Measurements from ENCODE around the gene PEMT.

The PEMT gene

DNA sequence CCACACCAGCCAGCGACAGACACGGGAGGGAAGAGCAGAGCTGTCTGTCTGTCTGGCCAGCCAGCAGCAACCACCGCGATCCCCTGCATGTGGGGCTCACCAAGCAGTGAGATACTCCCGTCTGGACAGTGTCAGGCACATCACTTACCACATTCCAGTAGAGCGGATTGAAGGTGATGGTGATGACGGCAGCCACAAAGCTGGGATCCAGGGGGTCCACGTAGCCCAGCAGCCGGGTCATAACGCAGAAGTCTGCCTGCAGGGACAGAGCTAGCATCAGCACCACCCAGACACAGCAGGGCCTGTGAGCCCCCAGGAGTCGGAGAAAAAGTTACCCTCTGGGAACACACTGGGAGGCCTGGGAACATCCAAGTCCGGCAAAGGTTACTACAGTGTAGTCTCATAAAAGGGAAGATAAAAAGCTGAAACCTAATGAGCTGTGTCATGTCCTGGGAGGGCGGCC, 14.7 kb downstream of the PEMT start:
- Histone ChIP-seq H3K36me3 (ENCODE audit: insufficient read depth, insufficient read length, low read length) (peaks cover 17% of the 10 kb centered on the region), H3K4me3 (ENCODE audit: insufficient read length, low read depth) (no peak overlapping the region), H3K4me1 (ENCODE audit: insufficient read depth, insufficient read length) (peaks cover 15% of the 10 kb centered on the region), H3K9me3 (ENCODE audit: insufficient read depth, low read length) (no peaks in the 10 kb centered on the region), H3K9ac (ENCODE audit: insufficient read length, low read depth) (no peak overlapping the region), H3K27me3 (ENCODE audit: insufficient read depth, insufficient read length) (no peaks in the 10 kb centered on the region)
- TF ChIP-seq YY1 (IDR thresholded peaks at IDR 0.05; ENCODE audit: insufficient read depth, insufficient read length) (no peak), SUZ12 (IDR thresholded peaks at IDR 0.05; ENCODE audit: extremely low read depth, insufficient read depth, insufficient read length) (no peak), ZNF274 (IDR thresholded peaks at IDR 0.05; ENCODE audit: low read depth, low read length) (no peak)
- DNase-seq (ENCODE audit: low read depth, low spot score): no peak

DNA sequence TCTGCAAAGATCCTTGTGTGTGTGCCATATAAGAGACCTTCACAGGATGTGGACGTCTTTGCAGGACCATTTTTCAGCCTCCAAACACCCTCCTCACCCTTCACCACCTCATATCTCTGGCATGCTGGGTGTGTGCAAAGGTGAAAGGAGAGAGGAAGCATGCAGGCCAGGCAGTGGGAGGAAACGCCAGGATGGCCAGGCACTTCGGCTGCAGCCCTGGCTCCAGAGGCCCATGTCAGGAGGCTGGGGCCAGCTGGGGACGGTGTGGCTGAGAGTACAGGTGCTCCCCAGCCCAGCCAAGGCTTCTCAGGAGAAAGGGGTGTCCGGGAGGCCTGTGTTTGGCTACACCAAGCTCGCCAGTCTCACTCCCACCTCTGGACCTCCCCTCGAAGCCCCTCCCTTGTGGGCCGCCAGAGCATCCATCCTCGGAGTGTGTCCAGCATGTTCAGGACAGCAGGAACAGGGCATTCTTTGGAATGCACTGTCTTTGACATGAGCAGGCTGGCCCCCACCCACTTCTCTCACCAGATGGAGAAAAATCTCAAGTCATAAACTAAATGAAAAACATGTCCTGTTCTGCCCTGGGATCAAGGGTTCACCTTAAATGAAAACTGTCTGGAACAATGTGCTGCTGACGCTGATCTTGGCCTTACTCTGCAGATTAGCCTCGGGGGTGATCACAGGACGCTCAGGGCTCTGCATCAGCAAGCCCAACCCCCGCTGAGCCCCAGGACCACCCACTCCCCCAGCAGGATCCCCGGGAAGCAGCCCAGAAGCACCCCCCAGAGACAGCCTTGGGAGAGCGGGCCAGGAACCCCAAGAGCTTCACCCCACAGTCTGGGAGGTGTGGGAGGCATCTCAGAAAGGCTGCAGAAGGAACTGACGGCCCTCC, 15.9 kb downstream of the PEMT start:
- TF ChIP-seq YY1 (IDR thresholded peaks at IDR 0.05; ENCODE audit: insufficient read depth, insufficient read length) (no peak), SUZ12 (IDR thresholded peaks at IDR 0.05; ENCODE audit: extremely low read depth, insufficient read depth, insufficient read length) (no peak), ZNF274 (IDR thresholded peaks at IDR 0.05; ENCODE audit: low read depth, low read length) (no peak)
- H3K36me3 ChIP-seq (ENCODE audit: insufficient read depth, insufficient read length, low read length): peaks cover 17% of the 10 kb centered on the region
- H3K9ac ChIP-seq (ENCODE audit: insufficient read length, low read depth): no peak overlapping the region
- H3K4me1 ChIP-seq (ENCODE audit: insufficient read depth, insufficient read length): peaks cover 7% of the 10 kb centered on the region
- DNase-seq (ENCODE audit: low read depth, low spot score): no peak
- H3K27me3 ChIP-seq (ENCODE audit: insufficient read depth, insufficient read length): no peaks in the 10 kb centered on the region
- H3K4me3 ChIP-seq (ENCODE audit: insufficient read length, low read depth): no peak overlapping the region
- H3K9me3 ChIP-seq (ENCODE audit: insufficient read depth, low read length): no peaks in the 10 kb centered on the region

DNA sequence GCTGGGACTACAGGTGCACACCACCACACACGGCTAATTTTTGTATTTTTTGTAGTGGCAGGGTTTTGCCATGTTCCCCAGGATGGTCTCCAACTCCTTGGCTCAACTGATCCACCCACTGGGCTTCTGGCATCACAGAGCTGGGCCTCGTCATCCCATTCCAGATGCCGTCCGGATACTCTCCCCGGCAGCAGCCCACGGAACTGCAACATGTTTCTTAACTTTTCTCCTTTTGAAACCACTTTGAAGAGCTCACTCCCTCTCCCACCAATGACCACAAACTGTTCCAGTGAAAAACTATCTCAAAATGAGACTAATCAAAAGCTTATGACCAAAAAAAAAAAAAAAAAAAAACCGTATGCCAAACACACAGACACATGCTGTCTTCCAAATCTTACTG, 17.6 kb downstream of the PEMT start:
- no peaks in the 10 kb centered on the region for H3K9me3 ChIP-seq (ENCODE audit: insufficient read depth, low read length)
- peaks cover 17% of the 10 kb centered on the region for H3K36me3 ChIP-seq (ENCODE audit: insufficient read depth, insufficient read length, low read length)
- H3K27me3 ChIP-seq (ENCODE audit: insufficient read depth, insufficient read length): no peaks in the 10 kb centered on the region
- peaks cover 4% of the 10 kb centered on the region for H3K4me1 ChIP-seq (ENCODE audit: insufficient read depth, insufficient read length)
- TF ChIP-seq SUZ12 (IDR thresholded peaks at IDR 0.05; ENCODE audit: extremely low read depth, insufficient read depth, insufficient read length): no peak
- no peak for TF ChIP-seq YY1 (IDR thresholded peaks at IDR 0.05; ENCODE audit: insufficient read depth, insufficient read length)
- TF ChIP-seq ZNF274 (IDR thresholded peaks at IDR 0.05; ENCODE audit: low read depth, low read length): no peak
- H3K9ac ChIP-seq (ENCODE audit: insufficient read length, low read depth): no peak overlapping the region
- H3K4me3 ChIP-seq (ENCODE audit: insufficient read length, low read depth): no peak overlapping the region
- DNase-seq (ENCODE audit: low read depth, low spot score): no peak

DNA sequence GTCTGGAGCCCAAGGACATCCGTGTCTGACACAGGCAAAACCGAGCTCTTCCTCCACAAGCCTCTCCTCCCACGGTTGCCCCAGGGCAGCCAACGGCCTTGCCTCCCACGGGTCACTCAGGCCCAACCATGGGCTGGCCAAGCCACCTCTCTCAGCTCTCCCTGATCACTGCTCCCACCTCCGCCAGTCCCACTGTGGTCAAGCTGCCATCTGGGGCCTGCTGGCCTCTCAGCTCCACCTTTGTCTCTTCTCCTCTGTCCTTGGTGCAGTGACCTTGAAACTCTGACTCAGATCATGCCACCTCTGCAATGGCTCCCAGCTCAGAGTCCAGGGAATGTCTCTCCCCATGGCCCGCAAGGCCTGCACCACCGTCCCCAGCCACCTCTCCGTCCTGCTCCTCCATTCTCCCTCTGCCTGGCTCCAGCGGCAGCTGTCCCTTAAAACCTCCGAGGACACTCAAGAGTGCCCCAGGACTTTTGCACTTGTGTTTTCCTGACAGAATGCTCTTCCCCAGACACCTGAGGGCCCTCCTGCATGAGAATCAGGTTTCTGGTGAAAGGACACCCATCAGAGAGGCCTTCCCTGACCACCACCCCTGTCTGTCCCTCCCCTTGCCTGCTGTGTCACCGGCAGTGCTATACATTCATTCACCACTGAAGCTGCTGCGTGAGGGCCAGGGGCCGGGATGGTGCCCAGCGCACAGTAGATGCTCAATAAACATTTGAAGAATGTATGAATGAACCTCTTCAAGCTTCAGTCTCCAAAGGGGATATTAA, 19.3 kb downstream of the PEMT start:
- peaks cover 17% of the 10 kb centered on the region for H3K36me3 ChIP-seq (ENCODE audit: insufficient read depth, insufficient read length, low read length)
- H3K4me3 ChIP-seq (ENCODE audit: insufficient read length, low read depth): no peak overlapping the region
- no peaks in the 10 kb centered on the region for H3K27me3 ChIP-seq (ENCODE audit: insufficient read depth, insufficient read length)
- H3K9ac ChIP-seq (ENCODE audit: insufficient read length, low read depth): no peak overlapping the region
- peaks cover 16% of the 10 kb centered on the region for H3K4me1 ChIP-seq (ENCODE audit: insufficient read depth, insufficient read length)
- no peak for TF ChIP-seq YY1 (IDR thresholded peaks at IDR 0.05; ENCODE audit: insufficient read depth, insufficient read length)
- no peak for TF ChIP-seq SUZ12 (IDR thresholded peaks at IDR 0.05; ENCODE audit: extremely low read depth, insufficient read depth, insufficient read length)
- no peak for TF ChIP-seq ZNF274 (IDR thresholded peaks at IDR 0.05; ENCODE audit: low read depth, low read length)
- no peak for DNase-seq (ENCODE audit: low read depth, low spot score)
- no peaks in the 10 kb centered on the region for H3K9me3 ChIP-seq (ENCODE audit: insufficient read depth, low read length)

DNA sequence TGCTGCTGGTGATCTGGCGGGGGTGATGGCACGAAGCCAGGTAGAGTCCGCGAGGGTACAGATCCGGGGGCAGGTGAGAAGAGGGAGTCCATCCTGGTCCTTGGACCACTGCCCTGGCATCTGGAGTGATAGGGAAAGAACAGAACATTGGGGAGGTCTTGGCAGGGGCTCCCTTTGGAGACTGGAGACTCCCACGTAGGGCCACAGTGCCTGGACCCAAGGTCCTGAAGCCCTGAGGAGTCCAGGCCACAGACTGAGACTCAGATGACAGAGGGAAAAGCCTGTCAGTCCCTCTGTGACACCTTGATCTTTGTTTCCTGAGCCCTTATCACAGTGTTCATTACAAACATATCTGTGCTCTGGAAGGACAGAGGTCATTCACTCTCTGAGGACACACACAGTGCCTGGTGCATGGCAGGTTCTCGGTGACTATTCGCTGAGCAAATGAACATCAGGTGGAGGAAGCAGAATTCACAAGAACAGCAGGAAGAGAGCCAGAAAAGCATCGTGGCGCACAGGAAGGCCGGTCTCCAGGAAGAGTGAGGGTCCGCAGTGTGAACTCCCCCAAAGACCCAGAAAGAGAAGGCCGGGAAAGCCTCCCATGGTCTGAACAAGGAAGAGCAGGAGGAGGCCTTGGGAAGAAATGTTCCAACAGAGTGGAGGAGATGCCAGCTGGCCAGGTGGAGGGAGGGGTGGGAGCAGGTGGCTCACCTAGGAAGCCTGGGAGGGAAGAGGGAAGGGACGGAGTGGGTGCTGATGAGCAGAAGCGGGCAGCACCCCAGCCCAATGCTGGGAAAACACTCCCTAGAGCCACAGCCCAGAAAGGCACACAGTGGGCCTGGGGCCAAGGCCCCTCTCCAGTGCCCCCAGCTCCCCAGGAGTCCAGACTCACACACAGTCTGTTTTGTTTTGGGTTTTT, 20.5 kb downstream of the PEMT start:
- TF ChIP-seq YY1 (IDR thresholded peaks at IDR 0.05; ENCODE audit: insufficient read depth, insufficient read length) (no peak), ZNF274 (IDR thresholded peaks at IDR 0.05; ENCODE audit: low read depth, low read length) (no peak), SUZ12 (IDR thresholded peaks at IDR 0.05; ENCODE audit: extremely low read depth, insufficient read depth, insufficient read length) (no peak)
- no peak overlapping the region for H3K4me3 ChIP-seq (ENCODE audit: insufficient read length, low read depth)
- H3K9me3 ChIP-seq (ENCODE audit: insufficient read depth, low read length): no peaks in the 10 kb centered on the region
- peaks cover 19% of the 10 kb centered on the region for H3K4me1 ChIP-seq (ENCODE audit: insufficient read depth, insufficient read length)
- H3K9ac ChIP-seq (ENCODE audit: insufficient read length, low read depth): no peak overlapping the region
- DNase-seq (ENCODE audit: low read depth, low spot score): no peak
- no peaks in the 10 kb centered on the region for H3K27me3 ChIP-seq (ENCODE audit: insufficient read depth, insufficient read length)
- H3K36me3 ChIP-seq (ENCODE audit: insufficient read depth, insufficient read length, low read length): peaks cover 9% of the 10 kb centered on the region

DNA sequence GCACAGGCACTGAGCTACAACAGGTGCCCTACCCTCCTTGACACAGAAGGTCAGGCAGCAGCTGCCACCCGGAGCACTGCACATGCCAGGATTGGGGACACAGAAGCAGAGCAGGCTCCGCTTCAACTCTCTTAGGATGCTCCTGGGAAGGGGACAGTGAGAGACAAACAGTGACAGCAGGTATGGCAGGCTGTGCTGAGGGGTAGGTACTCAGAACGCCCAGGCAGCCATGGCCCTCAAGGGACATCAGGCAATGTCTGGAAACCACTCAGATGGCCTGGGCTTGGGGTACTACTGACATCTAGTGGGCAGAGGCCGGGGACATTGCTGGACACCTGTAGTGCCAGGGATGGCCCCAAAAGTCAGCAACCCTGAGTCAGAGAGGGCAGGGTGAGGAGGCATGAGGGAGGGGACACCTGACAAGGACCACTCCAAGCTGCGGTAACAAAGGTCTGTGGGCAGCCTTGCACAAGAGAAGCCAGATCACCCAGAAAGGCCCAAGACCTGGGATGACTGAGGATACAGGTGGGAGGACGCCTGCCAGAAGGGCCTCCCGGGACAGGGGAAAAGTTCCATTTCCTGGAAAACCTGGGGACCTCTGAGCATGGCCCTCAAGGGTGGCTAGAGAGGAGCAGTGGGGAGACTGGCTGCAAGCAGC, 21.2 kb downstream of the PEMT start:
- DNase-seq (ENCODE audit: low read depth, low spot score): no peak
- Histone ChIP-seq H3K27me3 (ENCODE audit: insufficient read depth, insufficient read length) (no peaks in the 10 kb centered on the region), H3K4me3 (ENCODE audit: insufficient read length, low read depth) (no peak overlapping the region), H3K4me1 (ENCODE audit: insufficient read depth, insufficient read length) (peaks cover 19% of the 10 kb centered on the region), H3K36me3 (ENCODE audit: insufficient read depth, insufficient read length, low read length) (peaks cover 8% of the 10 kb centered on the region), H3K9me3 (ENCODE audit: insufficient read depth, low read length) (no peaks in the 10 kb centered on the region), H3K9ac (ENCODE audit: insufficient read length, low read depth) (no peak overlapping the region)
- TF ChIP-seq ZNF274 (IDR thresholded peaks at IDR 0.05; ENCODE audit: low read depth, low read length) (no peak), SUZ12 (IDR thresholded peaks at IDR 0.05; ENCODE audit: extremely low read depth, insufficient read depth, insufficient read length) (no peak), YY1 (IDR thresholded peaks at IDR 0.05; ENCODE audit: insufficient read depth, insufficient read length) (no peak)
